Fibroblast of mammary gland (primary cell): Measurements from ENCODE around the gene HYOU1.
A peak's percentile ranks its signal among the peaks of the same experiment; 100 is the strongest.

Experiments
- DNase-seq: peaks from one replicate; pipeline ENCODE4 v3.0.0-alpha.2; 2010; ENCODE audit warnings: low read depth
- H3K4me3 ChIP-seq: 2 replicates; pipeline ENCODE4 v1.5.1; 2011; ENCODE audit warnings: low read depth, mild to moderate bottlenecking, low read length, moderate library complexity; ENCODE audit not compliant: control insufficient read depth
- CTCF ChIP-seq: conservative IDR thresholded peaks from 2 replicates; pipeline ENCODE4 v1.5.1; 2011; ENCODE audit warnings: low read depth, low read length, inconsistent platforms; ENCODE audit not compliant: control insufficient read depth, insufficient read depth

The HYOU1 gene

GRCh38 chr11:119030329-119031047, 26.5 kb downstream of the HYOU1 start, which contains the start of gene SLC37A4:
Gene SLC37A4, minus strand, starts transcription at chr11:119030877.
- no peak for TF ChIP-seq CTCF
- H3K4me3 ChIP-seq, result peak within 1 kb of the TSS; percentile 69
- DNase-seq, result peak; percentile 96

GRCh38 chr11:119030029-119030328, 27.0 kb downstream of the HYOU1 start:
- no peak for DNase-seq
- no peak for TF ChIP-seq CTCF
- H3K4me3 ChIP-seq, result peak overlapping the region; percentile 69

GRCh38 chr11:119029340-119030028, 27.5 kb downstream of the HYOU1 start:
- no peak for TF ChIP-seq CTCF
- H3K4me3 ChIP-seq, result peak overlapping the region; percentile 69
- DNase-seq, result no peak

- no peak overlapping the region for H3K4me3 ChIP-seq
- no peak for TF ChIP-seq CTCF
These were observed 28.0 kb downstream of the HYOU1 start for GRCh38 chr11:119029069-119029339.

GRCh38 chr11:119028346-119029068, 28.5 kb downstream of the HYOU1 start:
- DNase-seq, result no peak
- H3K4me3 ChIP-seq, result no peak overlapping the region
- no peak for TF ChIP-seq CTCF

More at GRCh38 chr11:119029069-119029339, 28.0 kb downstream of the HYOU1 start:
- DNase-seq, result no peak

GRCh38 chr11:119027561-119028345, 29.3 kb downstream of the HYOU1 start:
- no peak for DNase-seq
- H3K4me3 ChIP-seq, result no peak overlapping the region
- TF ChIP-seq CTCF, result no peak
